ENCODE measurements around the gene ATP1A1.

The ATP1A1 gene

GRCh38 chr1:116412480-116412798, 39.4 kb downstream of the ATP1A1 start:
- in situ Hi-C loops (cut with HindIII; ENCODE audit: low sequenced_read_pairs), result no loop called here

GRCh38 chr1:116412898-116413297, 39.9 kb downstream of the ATP1A1 start:
- in situ Hi-C loops (cut with HindIII; ENCODE audit: low sequenced_read_pairs), result no loop called here

DNA sequence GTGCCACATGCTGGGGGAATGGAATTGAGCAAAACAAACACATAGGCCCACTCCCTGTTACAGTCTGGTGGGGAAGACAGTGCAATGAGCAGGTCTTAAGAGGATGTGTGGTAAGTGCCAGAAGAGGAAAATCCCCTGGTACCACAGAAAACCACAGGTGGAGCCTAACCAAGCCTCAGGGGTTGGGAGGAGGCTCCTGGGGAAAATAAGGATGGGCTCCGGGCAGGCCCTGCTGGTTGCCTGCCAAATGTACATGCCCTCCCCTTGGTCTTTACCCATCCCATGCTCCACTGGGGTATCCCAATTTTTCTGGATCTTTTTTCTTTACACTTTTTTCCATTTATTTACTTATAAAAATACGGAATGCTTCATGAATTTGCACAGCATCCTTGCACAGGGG, 40.4 kb downstream of the ATP1A1 start:
- in situ Hi-C loops (cut with HindIII; ENCODE audit: low sequenced_read_pairs), result no loop called here

GRCh38 chr1:116414364-116414763, 41.3 kb downstream of the ATP1A1 start:
- in situ Hi-C loops (cut with HindIII; ENCODE audit: low sequenced_read_pairs), result no loop called here

GRCh38 chr1:116415200-116415698, 42.2 kb downstream of the ATP1A1 start:
- in situ Hi-C loops (cut with HindIII; ENCODE audit: low sequenced_read_pairs), result loop anchor here (5.0 kb wide), 1 partner anchor 62 kb away; no protein-coding TSS in a partner anchor

DNA sequence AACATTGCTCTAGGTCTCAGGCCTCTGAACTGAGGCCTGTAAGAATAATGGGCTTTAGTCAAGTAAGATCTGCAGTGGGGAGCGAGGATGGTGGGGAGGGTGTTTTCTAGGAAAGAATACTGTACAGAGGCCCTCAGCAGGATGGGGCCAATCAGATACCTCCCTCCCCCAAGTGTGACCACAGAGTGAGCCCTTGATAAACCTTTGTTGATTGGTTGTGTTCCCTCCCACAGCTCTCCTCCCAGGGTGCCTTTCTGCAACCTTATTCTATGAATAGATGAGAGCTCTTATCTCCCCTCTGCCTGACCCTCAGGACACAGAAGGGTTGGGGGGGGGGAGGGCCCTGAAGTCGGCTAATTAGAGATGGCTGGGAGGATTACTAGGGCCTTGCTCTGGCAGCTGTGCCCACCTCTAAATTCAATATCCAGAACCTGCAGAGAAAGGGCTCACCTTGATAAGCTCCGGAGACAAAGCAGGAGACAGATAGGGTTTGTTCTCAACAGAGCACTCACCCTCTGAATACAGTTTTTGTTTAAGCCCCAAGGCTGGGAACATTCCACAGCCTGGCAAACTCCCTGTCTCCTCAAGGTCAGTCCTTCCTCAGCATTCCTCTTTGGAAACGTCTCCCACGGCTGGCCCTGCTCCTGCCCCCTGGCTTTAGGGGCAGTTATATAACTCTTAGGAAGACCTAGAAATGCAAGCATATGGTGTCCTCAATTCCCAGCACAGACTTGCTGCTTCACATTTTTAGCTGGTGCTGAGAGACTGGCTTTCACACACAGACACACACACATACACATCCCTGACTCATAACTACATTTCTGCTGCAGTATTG, 42.9 kb downstream of the ATP1A1 start:
- in situ Hi-C loops (cut with HindIII; ENCODE audit: low sequenced_read_pairs), result loop anchor here (5.0 kb wide), 1 partner anchor 61 kb away; no protein-coding TSS in a partner anchor

GRCh38 chr1:116416854-116417513, 43.9 kb downstream of the ATP1A1 start:
- in situ Hi-C loops (cut with HindIII; ENCODE audit: low sequenced_read_pairs), result loop anchor here (5.0 kb wide), 1 partner anchor 60 kb away; no protein-coding TSS in a partner anchor

- in situ Hi-C loops (cut with HindIII; ENCODE audit: low sequenced_read_pairs), result loop anchor here (5.0 kb wide), 1 partner anchor 60 kb away; no protein-coding TSS in a partner anchor
These were observed 44.6 kb downstream of the ATP1A1 start for GRCh38 chr1:116417678-116418077.

DNA sequence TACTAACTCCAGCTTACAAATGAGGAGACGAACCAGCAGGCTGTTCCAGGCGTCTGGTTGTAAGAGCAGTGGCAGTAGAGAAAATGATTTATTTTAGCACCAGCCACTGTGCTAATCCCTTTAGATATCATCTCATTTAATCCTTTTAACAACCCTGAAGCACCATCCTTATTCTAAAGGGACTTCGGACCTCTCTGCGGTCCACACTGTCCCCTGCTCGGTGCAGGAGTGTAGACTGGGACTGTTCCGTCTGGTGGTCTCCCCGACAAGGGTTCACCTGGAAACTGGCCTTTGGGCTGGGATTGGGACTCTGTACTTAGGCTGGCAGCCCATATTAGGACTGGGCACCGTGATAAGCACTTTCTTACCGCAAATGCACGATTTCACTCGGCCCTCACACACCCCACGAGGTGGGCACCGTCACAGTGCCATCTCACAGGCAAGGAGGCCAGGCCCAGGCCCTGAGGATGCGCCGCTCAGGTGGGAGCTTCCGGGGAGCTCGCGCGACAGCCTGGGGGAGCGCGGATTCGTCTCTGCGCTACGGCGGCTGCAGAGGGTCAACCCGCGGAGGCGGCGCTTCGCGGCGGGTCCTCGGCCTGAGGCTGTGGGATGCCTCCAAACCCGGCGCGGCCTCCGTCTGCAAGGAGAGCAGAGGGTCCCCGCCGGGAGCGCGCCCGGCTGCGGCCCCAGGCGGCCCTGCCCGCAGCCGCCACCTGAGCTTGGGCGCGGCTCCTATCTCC, 45.2 kb downstream of the ATP1A1 start:
- in situ Hi-C loops (cut with HindIII; ENCODE audit: low sequenced_read_pairs), result loop anchor here (5.0 kb wide), 1 partner anchor 59 kb away; no protein-coding TSS in a partner anchor

DNA sequence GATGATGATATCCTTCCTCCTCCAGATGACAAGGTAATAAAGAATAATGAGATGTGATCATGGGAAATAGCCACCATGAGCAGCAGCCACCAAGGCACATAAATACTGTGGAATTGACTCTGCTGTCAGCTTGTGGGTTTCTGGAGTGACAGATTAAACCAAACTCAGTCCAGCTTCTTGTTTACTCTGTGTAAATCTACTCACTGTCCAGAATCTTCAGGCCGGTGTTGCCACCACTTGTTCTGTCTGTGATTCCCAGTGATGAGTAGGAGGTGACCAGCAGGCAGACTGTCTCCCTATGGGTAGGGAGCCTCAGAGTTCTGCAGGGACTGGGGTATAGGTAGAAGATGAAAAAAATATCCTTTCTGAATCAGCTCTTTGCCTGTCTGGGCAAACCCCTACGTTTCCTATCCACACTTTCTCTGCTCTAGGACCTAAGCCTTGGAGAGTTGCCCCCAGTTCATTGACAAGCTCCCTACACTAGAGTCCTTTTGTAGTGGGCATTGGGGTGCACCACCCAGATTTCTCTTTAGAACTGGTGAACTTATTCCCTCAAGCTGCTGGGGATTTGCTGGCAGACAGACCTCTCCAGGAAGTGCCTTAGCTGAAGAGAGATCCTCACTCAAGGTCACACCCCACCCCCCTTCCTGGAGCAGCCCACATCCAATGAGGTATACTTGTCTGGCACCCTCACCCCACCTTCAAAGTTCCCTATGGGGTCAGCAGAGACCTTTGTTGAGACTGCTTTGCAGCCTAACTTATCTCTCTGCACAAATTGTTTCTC, 47.6 kb downstream of the ATP1A1 start:
- in situ Hi-C loops (cut with HindIII; ENCODE audit: low sequenced_read_pairs), result no loop called here

GRCh38 chr1:116424438-116424837, 51.4 kb downstream of the ATP1A1 start:
- in situ Hi-C loops (cut with HindIII; ENCODE audit: low sequenced_read_pairs), result no loop called here

- in situ Hi-C loops (cut with HindIII; ENCODE audit: low sequenced_read_pairs), result no loop called here
These were observed 51.8 kb downstream of the ATP1A1 start for GRCh38 chr1:116424863-116425262.

- in situ Hi-C loops (cut with HindIII; ENCODE audit: low sequenced_read_pairs), result no loop called here
These were observed 52.9 kb downstream of the ATP1A1 start for GRCh38 chr1:116425987-116426386.

DNA sequence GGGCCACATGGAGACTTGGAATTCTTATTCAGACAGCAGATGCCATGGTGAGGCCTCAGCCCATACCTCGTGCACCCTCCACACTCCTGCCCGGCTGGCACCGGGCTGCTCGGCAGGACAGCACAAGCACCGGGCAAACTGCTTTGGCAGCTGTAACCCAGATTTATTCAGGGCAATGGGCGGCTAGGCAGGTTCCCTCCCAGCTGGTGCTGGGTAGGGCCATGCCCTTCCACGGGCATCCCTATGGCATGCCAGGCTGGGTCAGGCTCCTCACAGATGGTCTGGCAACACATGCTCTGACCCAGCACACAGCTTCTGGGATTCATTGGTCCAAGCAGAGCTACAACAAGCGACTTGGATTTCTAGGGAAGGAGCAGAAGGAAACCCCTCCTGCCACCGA, 53.4 kb downstream of the ATP1A1 start:
- in situ Hi-C loops (cut with HindIII; ENCODE audit: low sequenced_read_pairs), result no loop called here

DNA sequence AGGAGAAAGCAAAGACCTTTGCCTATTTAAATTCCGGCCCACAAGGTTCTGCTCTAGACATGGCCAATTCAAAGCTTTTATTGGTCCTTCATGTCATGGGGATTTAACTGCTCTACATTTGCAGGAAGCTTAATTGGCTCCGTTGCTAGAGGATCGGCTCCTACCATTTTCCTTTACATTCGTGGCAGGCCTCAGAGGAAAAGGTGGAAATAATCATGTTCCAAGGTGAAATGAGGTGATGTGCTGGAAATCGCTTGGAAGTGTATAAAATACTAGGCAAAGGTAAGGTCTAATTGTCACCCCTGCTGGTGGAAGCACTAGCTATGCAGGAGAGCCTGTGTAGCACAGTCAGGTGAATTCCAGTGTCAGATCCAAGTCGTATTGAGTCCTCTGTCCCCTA, 55.5 kb downstream of the ATP1A1 start:
- in situ Hi-C loops (cut with HindIII; ENCODE audit: low sequenced_read_pairs), result no loop called here

GRCh38 chr1:116429821-116430374, 56.9 kb downstream of the ATP1A1 start:
- in situ Hi-C loops (cut with HindIII; ENCODE audit: low sequenced_read_pairs), result no loop called here

- in situ Hi-C loops (cut with HindIII; ENCODE audit: low sequenced_read_pairs), result no loop called here
These were observed 58.9 kb downstream of the ATP1A1 start for GRCh38 chr1:116431870-116432500.

DNA sequence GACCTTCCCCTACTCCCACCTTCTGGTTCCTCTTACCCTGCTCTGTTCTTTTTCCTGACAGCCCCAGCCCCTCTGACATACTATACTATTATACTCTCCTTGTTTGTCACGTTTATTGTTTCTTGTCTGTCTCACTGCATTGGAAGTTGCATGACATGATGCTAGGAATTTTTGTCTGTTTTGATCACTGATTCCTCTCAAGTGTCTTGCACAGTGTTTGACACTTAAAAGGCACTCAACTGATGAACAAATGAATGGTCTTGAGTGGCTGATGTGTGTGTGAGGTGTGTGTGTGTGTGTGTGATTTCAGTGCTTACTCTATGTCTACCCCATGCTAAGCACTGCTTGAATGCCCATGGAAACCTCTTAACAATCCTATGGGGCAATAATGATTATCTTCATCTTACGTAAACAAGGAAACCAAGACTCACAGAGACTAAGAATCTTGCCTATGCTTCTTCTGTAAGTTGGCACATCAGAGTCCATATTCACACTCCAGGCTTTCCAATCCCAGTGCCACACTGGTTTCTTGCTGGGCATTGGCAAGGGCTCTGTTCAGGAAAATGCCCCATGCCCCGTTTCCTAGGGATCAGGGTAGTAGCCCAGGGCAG, 59.7 kb downstream of the ATP1A1 start:
- in situ Hi-C loops (cut with HindIII; ENCODE audit: low sequenced_read_pairs), result no loop called here
